Brain microvascular endothelial cell (primary cell): Measurements from ENCODE around the gene PCDHGA1.

ENCODE experiments used
- DNase-seq: peaks from one replicate; pipeline ENCODE4 v3.0.0-alpha.2; 2020
- H3K27ac ChIP-seq: fragments of 250-450 bp; sonication (Bioruptor Pico); 2 replicates; pipeline ENCODE4 v1.5.1; 2020; ENCODE audit warnings: mild to moderate bottlenecking, moderate library complexity
- H3K27me3 ChIP-seq: fragments of 250-450 bp; sonication (Bioruptor Pico); replicated peaks from 2 replicates; pipeline ENCODE4 v1.5.1; 2020; ENCODE audit warnings: mild to moderate bottlenecking
- H3K36me3 ChIP-seq: fragments of 250-450 bp; sonication (Bioruptor Pico); replicated peaks from 2 replicates; pipeline ENCODE4 v1.5.1; 2020; ENCODE audit warnings: mild to moderate bottlenecking
- H3K4me3 ChIP-seq: 2 replicates; pipeline ENCODE4 v1.5.1; 2011; ENCODE audit warnings: low read depth, mild to moderate bottlenecking, control low read depth, low read length, moderate library complexity
- in situ Hi-C: cut with HindIII; loops from 2 replicates; pipeline ENCODE4 v1.10.0; 2017; ENCODE audit warnings: low sequenced_read_pairs, low pct_ligation_motif_present
- TF ChIP-seq, protein P1 (sequence below): IDR thresholded peaks from 2 replicates; pipeline ENCODE4 v1.5.1; 2011; ENCODE audit warnings: low read depth, mild to moderate bottlenecking, moderate library complexity, low read length, control low read depth, inconsistent platforms; ENCODE audit errors: missing control alignments

The PCDHGA1 gene

GRCh38 chr5:141319202-141319601 is 11.1 kb upstream of the PCDHGA1 start:
- Histone ChIP-seq H3K27ac (no peak overlapping the region), H3K4me3 (no peak overlapping the region), H3K36me3 (peaks cover 17% of the 10 kb centered on the region), H3K27me3 (no peaks in the 10 kb centered on the region)
- in situ Hi-C loops, result no loop called here
- TF ChIP-seq, protein P1, sequence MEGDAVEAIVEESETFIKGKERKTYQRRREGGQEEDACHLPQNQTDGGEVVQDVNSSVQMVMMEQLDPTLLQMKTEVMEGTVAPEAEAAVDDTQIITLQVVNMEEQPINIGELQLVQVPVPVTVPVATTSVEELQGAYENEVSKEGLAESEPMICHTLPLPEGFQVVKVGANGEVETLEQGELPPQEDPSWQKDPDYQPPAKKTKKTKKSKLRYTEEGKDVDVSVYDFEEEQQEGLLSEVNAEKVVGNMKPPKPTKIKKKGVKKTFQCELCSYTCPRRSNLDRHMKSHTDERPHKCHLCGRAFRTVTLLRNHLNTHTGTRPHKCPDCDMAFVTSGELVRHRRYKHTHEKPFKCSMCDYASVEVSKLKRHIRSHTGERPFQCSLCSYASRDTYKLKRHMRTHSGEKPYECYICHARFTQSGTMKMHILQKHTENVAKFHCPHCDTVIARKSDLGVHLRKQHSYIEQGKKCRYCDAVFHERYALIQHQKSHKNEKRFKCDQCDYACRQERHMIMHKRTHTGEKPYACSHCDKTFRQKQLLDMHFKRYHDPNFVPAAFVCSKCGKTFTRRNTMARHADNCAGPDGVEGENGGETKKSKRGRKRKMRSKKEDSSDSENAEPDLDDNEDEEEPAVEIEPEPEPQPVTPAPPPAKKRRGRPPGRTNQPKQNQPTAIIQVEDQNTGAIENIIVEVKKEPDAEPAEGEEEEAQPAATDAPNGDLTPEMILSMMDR, result no peak
- DNase-seq, result peak; percentile 29

DNA sequence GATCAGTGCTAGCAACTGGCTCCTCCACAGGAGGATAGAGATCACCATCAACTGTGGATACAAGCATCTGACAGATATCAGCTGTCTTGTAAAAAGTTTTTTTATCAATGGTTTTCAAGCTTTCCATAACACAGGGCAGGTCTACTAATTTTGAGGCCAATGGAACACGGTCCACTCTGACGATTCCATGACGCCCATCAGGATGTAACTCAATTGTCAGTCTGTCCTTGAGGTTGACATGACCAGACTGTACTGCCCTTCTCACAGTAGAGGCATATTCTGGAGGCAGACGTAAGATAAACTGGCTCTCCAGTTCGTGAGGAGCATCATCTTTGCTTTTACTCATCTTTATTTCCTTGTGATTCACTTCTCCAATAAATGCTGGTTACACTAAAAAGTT is 10.6 kb upstream of the PCDHGA1 start:
- in situ Hi-C loops, result no loop called here

DNA sequence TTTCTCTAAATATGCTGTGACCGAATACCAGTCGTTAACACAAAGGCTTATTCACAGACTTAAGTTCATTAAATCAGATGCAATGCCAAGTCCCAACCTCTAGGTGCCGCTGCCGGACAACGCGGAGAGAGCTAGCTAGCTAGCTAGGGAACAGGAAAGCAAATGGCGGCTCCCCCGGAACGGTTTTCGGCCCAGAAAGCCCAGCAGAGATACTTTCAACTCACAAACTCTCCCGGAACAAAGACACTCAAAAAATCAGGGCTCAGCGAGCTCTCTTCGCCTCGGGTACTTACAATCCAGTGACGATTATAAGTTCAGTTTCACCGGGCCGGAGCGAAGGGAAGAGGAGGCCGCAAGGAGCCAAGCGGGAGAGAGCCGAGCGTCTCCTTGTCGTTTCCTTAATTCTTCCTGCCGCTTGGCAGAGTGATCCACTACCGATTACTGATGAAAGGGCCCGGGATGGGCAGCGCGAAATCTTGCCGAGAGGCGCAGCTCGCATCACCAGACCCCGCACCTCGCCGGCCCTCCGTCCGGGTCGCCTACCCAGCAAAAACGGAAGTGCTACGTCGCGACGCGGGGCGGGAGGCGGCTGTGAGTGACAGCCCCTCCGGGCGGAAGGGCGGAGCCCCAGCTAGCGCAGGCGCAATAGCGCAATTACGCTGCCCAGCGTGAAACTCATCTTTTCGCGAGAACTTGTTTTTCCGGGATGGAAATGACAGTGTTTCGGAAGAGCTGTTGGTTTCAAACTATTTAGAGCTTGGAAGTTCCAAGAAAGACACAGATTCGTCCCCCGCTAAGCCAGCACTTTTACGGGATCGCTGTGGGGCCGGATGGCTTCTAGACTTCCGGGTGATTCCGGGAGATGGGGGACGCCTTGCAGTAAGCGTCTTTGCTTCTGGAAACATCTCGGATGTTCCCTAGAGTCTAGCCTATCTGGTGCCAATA is 9.8 kb upstream of the PCDHGA1 start, which contains the start of gene TAF7:
TSS of gene TAF7 (minus strand) at position 560 of the 945 bp plus-strand sequence. CDS start 740 bp downstream, outside the sequence.
- TF ChIP-seq, protein P1, result peak; percentile 91
- Histone ChIP-seq H3K36me3 (peaks cover 17% of the 10 kb centered on the region), H3K4me3 (peak within 1 kb of the TSS; percentile 87), H3K27ac (peak within 1 kb of the TSS; percentile 97), H3K27me3 (no peaks in the 10 kb centered on the region)
- DNase-seq, result peak; percentile 86
- in situ Hi-C loops, result no loop called here

More for the DNA sequence above, 10.6 kb upstream of the PCDHGA1 start:
- TF ChIP-seq, protein P1, result no peak
- Histone ChIP-seq H3K36me3 (peaks cover 17% of the 10 kb centered on the region), H3K27me3 (no peaks in the 10 kb centered on the region), H3K4me3 (peak overlapping the region; percentile 87), H3K27ac (peak overlapping the region; percentile 97)
- DNase-seq, result no peak

DNA sequence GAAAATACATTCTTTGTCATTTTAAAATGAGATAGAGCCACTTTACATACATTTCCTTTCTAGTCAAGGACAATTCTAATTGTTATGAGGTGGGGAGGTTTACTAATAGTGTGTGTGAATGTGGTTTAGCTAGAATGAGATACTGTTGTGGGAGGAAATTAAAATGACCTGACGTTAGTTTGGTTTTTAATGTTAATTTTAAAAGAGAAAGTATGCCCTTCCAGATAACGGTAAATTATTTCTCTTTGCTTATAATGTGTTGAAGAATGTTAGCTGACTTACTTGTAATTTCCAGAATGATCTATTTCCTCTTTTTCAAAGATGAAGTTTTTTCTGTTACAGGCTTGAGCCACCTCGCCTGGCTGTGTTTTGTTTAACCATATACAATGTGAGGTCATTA is 8.1 kb upstream of the PCDHGA1 start:
- Histone ChIP-seq H3K4me3 (no peak overlapping the region), H3K27me3 (no peaks in the 10 kb centered on the region), H3K27ac (no peak overlapping the region), H3K36me3 (peaks cover 12% of the 10 kb centered on the region)
- in situ Hi-C loops, result no loop called here
- TF ChIP-seq, protein P1, result no peak
- no peak for DNase-seq

GRCh38 chr5:141326088-141326854 is 4.0 kb upstream of the PCDHGA1 start:
- H3K36me3 ChIP-seq, result no peaks in the 10 kb centered on the region
- peak overlapping the region; percentile 19 for H3K27ac ChIP-seq
- H3K27me3 ChIP-seq, result no peaks in the 10 kb centered on the region
- TF ChIP-seq, protein P1, result peak; percentile 77
- in situ Hi-C loops, result no loop called here
- peak overlapping the region; percentile 51 for H3K4me3 ChIP-seq
- peak; percentile 80 for DNase-seq
